HepG2 (cell line): ENCODE results near the gene PARVB.
"Not testable (repeated sequence)": the region's sequence is repeated elsewhere in the genome, so short reads cannot be mapped to it uniquely, and the experiment has no call there.

Experiments
- HOXA3 ChIP-seq: sonication (generic); formaldehyde crosslinking; IDR thresholded peaks from 2 replicates; pipeline ENCODE4 v1.5.0; 2020; ENCODE audit warnings: missing genetic modification reagents
- NCOA1 ChIP-seq: sonication (generic); formaldehyde crosslinking; IDR thresholded peaks from 2 replicates; pipeline ENCODE4 v1.9.0; 2021; ENCODE audit warnings: missing genetic modification reagents
- TCF7L2 ChIP-seq: IDR thresholded peaks from 2 replicates; pipeline ENCODE4 v1.6.1; 2011; ENCODE audit warnings: mild to moderate bottlenecking, low read depth, low read length, moderate library complexity
- ZFP90 ChIP-seq: sonication (generic); formaldehyde crosslinking; IDR thresholded peaks from 2 replicates; pipeline ENCODE4 v1.8.0; 2022; ENCODE audit warnings: missing genetic modification reagents, mild to moderate bottlenecking, inconsistent platforms, borderline replicate concordance
- ZNF547 ChIP-seq: sonication (generic); formaldehyde crosslinking; IDR thresholded peaks from 2 replicates; pipeline ENCODE4 v1.5.1; 2020; ENCODE audit warnings: mild to moderate bottlenecking, missing genetic modification reagents
- TF ChIP-seq, protein P1 (sequence below): sonication (generic); formaldehyde crosslinking; IDR thresholded peaks from 2 replicates; pipeline ENCODE4 v1.4.0; 2020; ENCODE audit warnings: missing genetic modification reagents
- TF ChIP-seq, protein P2 (sequence below): fragments of 450-650 bp; IDR thresholded peaks from 2 replicates; pipeline ENCODE4 v1.6.1; 2016

DNA sequence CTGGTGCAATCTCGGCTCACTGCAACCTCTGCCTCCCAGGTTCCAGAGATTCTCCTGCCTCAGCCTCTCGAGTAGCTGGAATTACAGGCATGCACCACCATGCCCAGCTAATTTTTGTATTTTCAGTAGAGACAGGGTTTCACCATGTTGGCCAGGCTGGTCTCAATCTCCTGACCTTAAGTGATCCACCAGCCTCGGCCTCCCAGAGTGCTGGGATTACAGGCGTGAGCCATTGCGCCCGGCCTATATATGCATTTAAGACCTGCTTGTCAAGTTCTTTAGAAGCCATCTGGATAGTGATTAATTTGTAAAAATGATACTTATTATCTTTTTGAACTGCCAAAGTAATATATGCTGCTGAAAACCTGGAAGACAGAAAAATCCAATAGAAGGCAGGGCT is 86.6 kb downstream of the PARVB start:
- TF ChIP-seq ZFP90; ZNF547 (CRISPR knock-in tag); HOXA3; NCOA1 (CRISPR knock-in tag); TCF7L2: not testable (repeated sequence)
- TF ChIP-seq, protein P1, sequence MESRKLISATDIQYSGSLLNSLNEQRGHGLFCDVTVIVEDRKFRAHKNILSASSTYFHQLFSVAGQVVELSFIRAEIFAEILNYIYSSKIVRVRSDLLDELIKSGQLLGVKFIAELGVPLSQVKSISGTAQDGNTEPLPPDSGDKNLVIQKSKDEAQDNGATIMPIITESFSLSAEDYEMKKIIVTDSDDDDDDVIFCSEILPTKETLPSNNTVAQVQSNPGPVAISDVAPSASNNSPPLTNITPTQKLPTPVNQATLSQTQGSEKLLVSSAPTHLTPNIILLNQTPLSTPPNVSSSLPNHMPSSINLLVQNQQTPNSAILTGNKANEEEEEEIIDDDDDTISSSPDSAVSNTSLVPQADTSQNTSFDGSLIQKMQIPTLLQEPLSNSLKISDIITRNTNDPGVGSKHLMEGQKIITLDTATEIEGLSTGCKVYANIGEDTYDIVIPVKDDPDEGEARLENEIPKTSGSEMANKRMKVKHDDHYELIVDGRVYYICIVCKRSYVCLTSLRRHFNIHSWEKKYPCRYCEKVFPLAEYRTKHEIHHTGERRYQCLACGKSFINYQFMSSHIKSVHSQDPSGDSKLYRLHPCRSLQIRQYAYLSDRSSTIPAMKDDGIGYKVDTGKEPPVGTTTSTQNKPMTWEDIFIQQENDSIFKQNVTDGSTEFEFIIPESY (CRISPR knock-in tag) = not testable (repeated sequence)
- TF ChIP-seq, protein P2, sequence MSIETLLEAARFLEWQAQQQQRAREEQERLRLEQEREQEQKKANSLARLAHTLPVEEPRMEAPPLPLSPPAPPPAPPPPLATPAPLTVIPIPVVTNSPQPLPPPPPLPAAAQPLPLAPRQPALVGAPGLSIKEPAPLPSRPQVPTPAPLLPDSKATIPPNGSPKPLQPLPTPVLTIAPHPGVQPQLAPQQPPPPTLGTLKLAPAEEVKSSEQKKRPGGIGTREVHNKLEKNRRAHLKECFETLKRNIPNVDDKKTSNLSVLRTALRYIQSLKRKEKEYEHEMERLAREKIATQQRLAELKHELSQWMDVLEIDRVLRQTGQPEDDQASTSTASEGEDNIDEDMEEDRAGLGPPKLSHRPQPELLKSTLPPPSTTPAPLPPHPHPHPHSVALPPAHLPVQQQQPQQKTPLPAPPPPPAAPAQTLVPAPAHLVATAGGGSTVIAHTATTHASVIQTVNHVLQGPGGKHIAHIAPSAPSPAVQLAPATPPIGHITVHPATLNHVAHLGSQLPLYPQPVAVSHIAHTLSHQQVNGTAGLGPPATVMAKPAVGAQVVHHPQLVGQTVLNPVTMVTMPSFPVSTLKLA = not testable (repeated sequence)
